NCI-H2196 (cell line): Measurements from ENCODE around the gene STX1A.

Experiments used
- DNase-seq: peaks from one replicate; lab custom pipeline; 2025; ENCODE audit not compliant: unreplicated experiment; lab: John Stamatoyannopoulos, UW

STX1A gene

GRCh38 chr7:73652541-73652949, 66.9 kb downstream of the STX1A start:
- DNase-seq: no peak

GRCh38 chr7:73650524-73650923, 68.9 kb downstream of the STX1A start:
- DNase-seq: no peak

GRCh38 chr7:73649576-73649975, 69.9 kb downstream of the STX1A start:
- DNase-seq: no peak
